ENCODE data around the gene PGM3.

PGM3 gene

GRCh38 chr6:83192871-83193746, at the start of gene PGM3, which contains the start of gene RWDD2A (continued):
- TF ChIP-seq SP3 (tag by site-specific recombination; IDR thresholded peaks at IDR 0.05) = peak; percentile 52; the same call in 1 of the 2 replicates
- TF ChIP-seq ZNF26 (tag by site-specific recombination; IDR thresholded peaks at IDR 0.05) = no peak
- no peak for TF ChIP-seq ZNF112 (tag by site-specific recombination; IDR thresholded peaks at IDR 0.05)
- TF ChIP-seq ZNF146 (tag by site-specific recombination; IDR thresholded peaks at IDR 0.05) = no peak
- TF ChIP-seq ZNF626 (tag by site-specific recombination; IDR thresholded peaks at IDR 0.05) = no peak
- TF ChIP-seq, protein P1, sequence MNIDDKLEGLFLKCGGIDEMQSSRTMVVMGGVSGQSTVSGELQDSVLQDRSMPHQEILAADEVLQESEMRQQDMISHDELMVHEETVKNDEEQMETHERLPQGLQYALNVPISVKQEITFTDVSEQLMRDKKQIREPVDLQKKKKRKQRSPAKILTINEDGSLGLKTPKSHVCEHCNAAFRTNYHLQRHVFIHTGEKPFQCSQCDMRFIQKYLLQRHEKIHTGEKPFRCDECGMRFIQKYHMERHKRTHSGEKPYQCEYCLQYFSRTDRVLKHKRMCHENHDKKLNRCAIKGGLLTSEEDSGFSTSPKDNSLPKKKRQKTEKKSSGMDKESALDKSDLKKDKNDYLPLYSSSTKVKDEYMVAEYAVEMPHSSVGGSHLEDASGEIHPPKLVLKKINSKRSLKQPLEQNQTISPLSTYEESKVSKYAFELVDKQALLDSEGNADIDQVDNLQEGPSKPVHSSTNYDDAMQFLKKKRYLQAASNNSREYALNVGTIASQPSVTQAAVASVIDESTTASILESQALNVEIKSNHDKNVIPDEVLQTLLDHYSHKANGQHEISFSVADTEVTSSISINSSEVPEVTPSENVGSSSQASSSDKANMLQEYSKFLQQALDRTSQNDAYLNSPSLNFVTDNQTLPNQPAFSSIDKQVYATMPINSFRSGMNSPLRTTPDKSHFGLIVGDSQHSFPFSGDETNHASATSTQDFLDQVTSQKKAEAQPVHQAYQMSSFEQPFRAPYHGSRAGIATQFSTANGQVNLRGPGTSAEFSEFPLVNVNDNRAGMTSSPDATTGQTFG (tag by site-specific recombination; IDR thresholded peaks at IDR 0.05; ENCODE audit: borderline replicate concordance) = no peak
- TF ChIP-seq ZNF155 (tag by site-specific recombination; IDR thresholded peaks at IDR 0.05) = no peak
- TF ChIP-seq ZNF10 (tag by site-specific recombination; IDR thresholded peaks at IDR 0.05) = peak; percentile 64; the same call in 1 of the 2 replicates
- TF ChIP-seq ZNF585B (tag by site-specific recombination; IDR thresholded peaks at IDR 0.05) = 0 out of 2 replicates have a peak, but pooled peaks have one; percentile 8
- peak; percentile 88 for TF ChIP-seq ZNF777 (tag by site-specific recombination; IDR thresholded peaks at IDR 0.05; ENCODE audit: borderline replicate concordance)
- no peak for TF ChIP-seq ZNF544 (tag by site-specific recombination; IDR thresholded peaks at IDR 0.05)
- TF ChIP-seq ZNF311 (tag by site-specific recombination; IDR thresholded peaks at IDR 0.05; ENCODE audit: borderline replicate concordance) = no peak
- TF ChIP-seq ZNF791 (tag by site-specific recombination; IDR thresholded peaks at IDR 0.05) = no peak
- no peak for TF ChIP-seq HOXA7 (CRISPR knock-in tag; IDR thresholded peaks at IDR 0.05; ENCODE audit: borderline replicate concordance)
- no peak for TF ChIP-seq ZNF157 (tag by site-specific recombination; IDR thresholded peaks at IDR 0.05)
- TF ChIP-seq ZNF776 (tag by site-specific recombination; IDR thresholded peaks at IDR 0.05; ENCODE audit: borderline replicate concordance) = no peak
- peak; percentile 96 for TF ChIP-seq PRDM10 (tag by site-specific recombination; IDR thresholded peaks at IDR 0.05)
- peak; percentile 97 for TF ChIP-seq ZNF2 (tag by site-specific recombination; IDR thresholded peaks at IDR 0.05)
- TF ChIP-seq ZFP37 (tag by site-specific recombination; IDR thresholded peaks at IDR 0.05) = peak; percentile 92; the same call in 1 of the 2 replicates
- TF ChIP-seq ZNF837 (tag by site-specific recombination; IDR thresholded peaks at IDR 0.05) = no peak
- no peak for TF ChIP-seq ZNF398 (tag by site-specific recombination; IDR thresholded peaks at IDR 0.05)
- TF ChIP-seq, protein P2, sequence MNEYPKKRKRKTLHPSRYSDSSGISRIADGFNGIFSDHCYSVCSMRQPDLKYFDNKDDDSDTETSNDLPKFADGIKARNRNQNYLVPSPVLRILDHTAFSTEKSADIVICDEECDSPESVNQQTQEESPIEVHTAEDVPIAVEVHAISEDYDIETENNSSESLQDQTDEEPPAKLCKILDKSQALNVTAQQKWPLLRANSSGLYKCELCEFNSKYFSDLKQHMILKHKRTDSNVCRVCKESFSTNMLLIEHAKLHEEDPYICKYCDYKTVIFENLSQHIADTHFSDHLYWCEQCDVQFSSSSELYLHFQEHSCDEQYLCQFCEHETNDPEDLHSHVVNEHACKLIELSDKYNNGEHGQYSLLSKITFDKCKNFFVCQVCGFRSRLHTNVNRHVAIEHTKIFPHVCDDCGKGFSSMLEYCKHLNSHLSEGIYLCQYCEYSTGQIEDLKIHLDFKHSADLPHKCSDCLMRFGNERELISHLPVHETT (tag by site-specific recombination; IDR thresholded peaks at IDR 0.05) = 0 out of 2 replicates have a peak, but pooled peaks have one; percentile 55
- no peak for TF ChIP-seq OSR2 (tag by site-specific recombination; IDR thresholded peaks at IDR 0.05)
- TF ChIP-seq ZNF629 (tag by site-specific recombination; IDR thresholded peaks at IDR 0.05) = 0 out of 2 replicates have a peak, but pooled peaks have one; percentile 9
- no peak for TF ChIP-seq ZNF280D (tag by site-specific recombination; IDR thresholded peaks at IDR 0.05)

Measured in HEK293 (cell line).